Subcutaneous adipose tissue (tissue), 4 donors: Measurements from ENCODE around the gene CADM3. TPM values are rescaled to one million over a fixed set of nuclear protein-coding genes. Genes with fewer than 3 reads are reported as not detected.

Experiments used
- total RNA-seq, 4 donors: library from RNA; depleted of rRNA; stranded (reverse); fragments of >200 nt; gene quantifications; one replicate each; pipeline ENCODE4 v1.1.0, GENCODE V29; 2016
- TF ChIP-seq, protein P1 (sequence below): fragments of 450-650 bp; IDR thresholded peaks from one replicate; pipeline ENCODE4 v1.5.1; 2016; ENCODE audit warnings: low read depth, mild to moderate bottlenecking, control low read depth, antibody characterized with exemption, moderate library complexity

CADM3 gene
- total RNA-seq, 4 donors from 2014 or later = 2.8 to 19.7 (median 8.0) TPM

- TF ChIP-seq, protein P1, sequence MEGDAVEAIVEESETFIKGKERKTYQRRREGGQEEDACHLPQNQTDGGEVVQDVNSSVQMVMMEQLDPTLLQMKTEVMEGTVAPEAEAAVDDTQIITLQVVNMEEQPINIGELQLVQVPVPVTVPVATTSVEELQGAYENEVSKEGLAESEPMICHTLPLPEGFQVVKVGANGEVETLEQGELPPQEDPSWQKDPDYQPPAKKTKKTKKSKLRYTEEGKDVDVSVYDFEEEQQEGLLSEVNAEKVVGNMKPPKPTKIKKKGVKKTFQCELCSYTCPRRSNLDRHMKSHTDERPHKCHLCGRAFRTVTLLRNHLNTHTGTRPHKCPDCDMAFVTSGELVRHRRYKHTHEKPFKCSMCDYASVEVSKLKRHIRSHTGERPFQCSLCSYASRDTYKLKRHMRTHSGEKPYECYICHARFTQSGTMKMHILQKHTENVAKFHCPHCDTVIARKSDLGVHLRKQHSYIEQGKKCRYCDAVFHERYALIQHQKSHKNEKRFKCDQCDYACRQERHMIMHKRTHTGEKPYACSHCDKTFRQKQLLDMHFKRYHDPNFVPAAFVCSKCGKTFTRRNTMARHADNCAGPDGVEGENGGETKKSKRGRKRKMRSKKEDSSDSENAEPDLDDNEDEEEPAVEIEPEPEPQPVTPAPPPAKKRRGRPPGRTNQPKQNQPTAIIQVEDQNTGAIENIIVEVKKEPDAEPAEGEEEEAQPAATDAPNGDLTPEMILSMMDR = no peak
These were observed 28.5 kb upstream of the CADM3 start for GRCh38 chr1:159142726-159143510.

DNA sequence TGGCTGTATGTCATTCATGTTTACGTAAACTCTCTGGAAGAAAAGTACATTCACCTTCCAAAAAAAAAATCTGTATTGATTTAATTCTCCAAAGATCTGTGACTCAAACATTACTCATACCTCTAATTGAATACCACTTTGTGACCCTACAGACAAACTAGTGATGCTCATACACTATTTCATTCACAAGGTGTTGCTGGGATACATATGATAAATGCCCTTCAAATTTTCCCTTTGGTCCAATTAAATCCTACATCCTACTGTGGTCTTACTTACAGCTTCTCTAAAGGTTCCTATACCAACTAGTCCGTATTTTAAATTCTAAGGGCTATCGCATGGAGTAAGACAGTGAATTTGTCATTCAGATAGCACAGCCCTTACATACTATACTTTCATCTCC lies 26.8 kb upstream of the CADM3 start:
- TF ChIP-seq, protein P1 = no peak

GRCh38 chr1:159146980-159147379 lies 24.4 kb upstream of the CADM3 start:
- TF ChIP-seq, protein P1 = no peak

DNA sequence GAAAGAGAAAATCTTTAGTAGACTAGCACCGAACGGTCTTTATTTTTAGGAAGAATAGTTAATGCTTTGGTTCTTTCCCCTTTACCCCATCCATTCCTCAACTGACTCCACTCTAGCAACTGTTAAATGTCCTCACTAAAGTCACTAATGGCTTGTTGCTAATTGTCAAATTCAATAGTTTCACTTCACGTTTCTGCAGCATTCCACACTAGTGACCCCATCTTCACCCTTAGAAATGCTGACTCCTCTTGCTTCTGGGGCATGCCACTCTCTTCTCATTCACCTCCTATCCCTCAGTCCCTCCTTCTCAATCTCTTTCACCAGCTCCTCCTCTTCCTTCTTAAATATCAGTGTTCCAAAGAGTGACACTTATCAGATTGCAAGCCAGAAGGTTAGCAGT lies 19.4 kb upstream of the CADM3 start:
- TF ChIP-seq, protein P1 = no peak

GRCh38 chr1:159161001-159161718 lies 10.3 kb upstream of the CADM3 start:
- TF ChIP-seq, protein P1 = no peak

DNA sequence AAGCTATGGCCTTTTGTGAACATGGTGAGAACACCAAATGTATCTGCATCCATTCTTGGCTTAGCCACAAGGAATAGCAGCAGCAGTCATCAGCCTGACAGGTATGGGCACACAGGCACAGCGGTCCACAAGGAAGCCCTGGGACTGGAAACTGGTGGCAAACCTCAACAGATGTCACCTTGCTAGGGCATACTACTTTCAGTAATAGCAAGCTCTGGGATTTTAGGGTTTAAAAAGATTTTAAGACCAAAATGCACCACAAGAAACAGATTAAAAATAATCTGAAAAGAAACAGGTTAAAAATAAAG lies 9.7 kb upstream of the CADM3 start:
- TF ChIP-seq, protein P1 = no peak

DNA sequence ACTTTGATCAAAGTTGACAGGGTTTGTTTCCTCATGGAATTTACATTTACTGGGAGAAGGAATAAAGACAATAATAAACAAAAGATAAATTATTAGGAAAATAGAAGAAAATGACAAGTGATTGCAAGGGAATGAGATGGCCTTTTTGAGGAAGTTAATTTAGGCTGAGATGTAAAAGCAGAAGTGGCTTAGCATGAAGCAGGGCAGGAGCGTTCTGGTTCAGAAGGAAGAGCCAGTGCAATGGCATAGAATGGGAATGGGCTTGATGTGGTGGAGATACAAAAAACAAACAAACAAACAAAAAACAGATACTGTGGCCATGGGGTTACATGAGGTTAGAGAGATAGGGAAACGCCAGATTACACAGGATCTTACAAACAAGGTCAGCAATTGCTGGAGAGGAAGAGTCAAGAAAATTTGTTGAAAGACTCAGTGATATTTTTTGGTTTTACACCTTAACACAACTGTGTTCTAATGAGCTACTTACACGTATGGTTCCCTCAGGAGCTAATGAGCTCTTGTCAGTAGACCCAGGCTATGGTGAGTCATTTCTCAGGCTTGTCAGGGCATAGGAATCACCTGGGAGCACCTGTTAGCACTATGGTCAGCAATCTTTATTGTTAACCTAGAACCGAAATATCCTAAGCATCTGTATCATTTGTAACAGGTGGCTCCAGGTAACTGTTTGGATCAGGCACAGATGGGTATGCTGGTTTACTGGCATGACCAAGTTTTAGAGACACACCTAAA lies 8.7 kb upstream of the CADM3 start:
- TF ChIP-seq, protein P1 = no peak
